Measurements from ENCODE around the gene WDR5. TPM values are rescaled to one million over a fixed set of nuclear protein-coding genes. Genes with fewer than 3 reads are reported as not detected.

Gene WDR5
- total RNA-seq, 1 donor from 2014 or later, result 16.1 TPM

DNA sequence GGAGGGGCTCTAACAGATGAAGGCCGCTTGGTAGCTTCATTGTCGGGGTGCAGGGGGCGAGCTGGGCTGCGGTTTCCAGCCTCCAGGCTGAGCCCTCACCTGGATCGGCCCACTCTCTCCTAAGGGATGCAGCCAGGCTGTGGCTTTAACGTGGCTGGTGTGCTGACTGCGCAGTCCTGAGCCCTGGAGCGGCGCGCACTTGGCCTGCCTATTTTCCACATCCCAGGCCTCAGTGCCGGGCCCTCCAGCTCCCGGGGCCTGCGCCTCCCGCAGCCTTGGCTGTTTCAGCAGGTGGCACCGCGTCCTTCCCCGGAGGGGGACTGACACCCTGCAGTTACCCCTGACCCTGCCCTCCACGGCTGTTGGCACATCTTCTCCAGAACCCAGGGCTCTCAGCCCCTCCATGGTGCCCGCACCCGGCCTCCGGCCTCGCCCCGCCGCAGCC is 27.1 kb downstream of the WDR5 start:
- FAIRE-seq (no peak), DNase-seq (ENCODE audit: low read depth) (no peak)
- Histone ChIP-seq H3K36me3 (ENCODE audit: control insufficient read depth, insufficient read depth, low read length) (peaks cover 10% of the 10 kb centered on the region), H3K4me3 (ENCODE audit: low read depth, low read length) (no peak overlapping the region), H3K27me3 (ENCODE audit: control insufficient read depth, insufficient read depth, low read length) (no peaks in the 10 kb centered on the region)
- no peak for TF ChIP-seq CTCF (IDR thresholded peaks at IDR 0.05; ENCODE audit: insufficient read depth, low read length, severe bottlenecking)

DNA sequence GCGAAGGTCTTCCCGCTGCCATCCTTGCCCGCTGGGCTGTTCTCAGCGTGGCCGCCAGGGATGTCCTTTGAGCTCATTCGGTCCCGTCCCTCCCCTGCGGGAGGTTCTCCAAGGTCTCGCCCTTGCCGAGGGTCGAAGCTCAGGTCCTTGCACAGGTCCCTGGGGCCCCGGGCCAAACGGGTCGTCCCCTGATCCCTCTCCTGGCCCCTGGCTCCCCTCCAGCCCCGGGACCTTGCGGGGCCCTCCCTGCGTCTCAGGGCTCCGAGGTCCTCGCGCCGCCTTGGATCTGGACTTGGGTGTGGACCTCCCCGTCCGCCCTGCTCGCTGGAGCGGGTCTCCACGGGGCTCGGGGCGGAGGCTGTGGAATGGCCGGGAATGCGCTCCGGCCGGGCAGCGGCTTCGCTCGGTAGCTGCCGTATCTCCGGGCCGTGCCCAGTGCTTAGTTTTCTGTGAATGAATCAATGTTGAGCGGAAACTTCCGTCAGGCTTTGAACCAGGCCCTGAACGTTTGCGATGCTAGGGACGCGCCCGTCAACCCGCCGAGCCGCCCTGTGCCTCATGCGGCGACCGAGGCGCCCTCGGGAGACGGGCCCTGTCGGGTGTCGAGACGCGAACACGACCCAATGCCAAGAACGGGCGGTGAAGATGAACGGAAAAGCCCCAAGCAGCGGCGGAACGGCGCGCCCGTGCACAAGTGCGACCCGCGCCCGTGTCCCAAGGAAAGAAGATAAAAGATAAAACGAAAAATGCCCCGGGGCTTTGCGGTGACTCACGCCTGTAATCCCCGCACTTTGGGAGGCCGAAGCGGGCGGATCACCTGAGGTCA is 27.7 kb downstream of the WDR5 start:
- DNase-seq (ENCODE audit: low read depth), result peak; percentile 41
- H3K4me3 ChIP-seq (ENCODE audit: low read depth, low read length), result no peak overlapping the region
- TF ChIP-seq CTCF (IDR thresholded peaks at IDR 0.05; ENCODE audit: insufficient read depth, low read length, severe bottlenecking), result peak; percentile 50
- FAIRE-seq, result no peak
- H3K36me3 ChIP-seq (ENCODE audit: control insufficient read depth, insufficient read depth, low read length), result peaks cover 6% of the 10 kb centered on the region
- H3K27me3 ChIP-seq (ENCODE audit: control insufficient read depth, insufficient read depth, low read length), result no peaks in the 10 kb centered on the region

- Histone ChIP-seq H3K36me3 (ENCODE audit: control insufficient read depth, insufficient read depth, low read length) (no peaks in the 10 kb centered on the region), H3K27me3 (ENCODE audit: control insufficient read depth, insufficient read depth, low read length) (no peaks in the 10 kb centered on the region), H3K4me3 (ENCODE audit: low read depth, low read length) (no peak overlapping the region)
- TF ChIP-seq CTCF (IDR thresholded peaks at IDR 0.05; ENCODE audit: insufficient read depth, low read length, severe bottlenecking), result no peak
- FAIRE-seq (no peak), DNase-seq (ENCODE audit: low read depth) (no peak)
Measured at GRCh38 chr9:134164879-134165278, 29.0 kb downstream of the WDR5 start.

DNA sequence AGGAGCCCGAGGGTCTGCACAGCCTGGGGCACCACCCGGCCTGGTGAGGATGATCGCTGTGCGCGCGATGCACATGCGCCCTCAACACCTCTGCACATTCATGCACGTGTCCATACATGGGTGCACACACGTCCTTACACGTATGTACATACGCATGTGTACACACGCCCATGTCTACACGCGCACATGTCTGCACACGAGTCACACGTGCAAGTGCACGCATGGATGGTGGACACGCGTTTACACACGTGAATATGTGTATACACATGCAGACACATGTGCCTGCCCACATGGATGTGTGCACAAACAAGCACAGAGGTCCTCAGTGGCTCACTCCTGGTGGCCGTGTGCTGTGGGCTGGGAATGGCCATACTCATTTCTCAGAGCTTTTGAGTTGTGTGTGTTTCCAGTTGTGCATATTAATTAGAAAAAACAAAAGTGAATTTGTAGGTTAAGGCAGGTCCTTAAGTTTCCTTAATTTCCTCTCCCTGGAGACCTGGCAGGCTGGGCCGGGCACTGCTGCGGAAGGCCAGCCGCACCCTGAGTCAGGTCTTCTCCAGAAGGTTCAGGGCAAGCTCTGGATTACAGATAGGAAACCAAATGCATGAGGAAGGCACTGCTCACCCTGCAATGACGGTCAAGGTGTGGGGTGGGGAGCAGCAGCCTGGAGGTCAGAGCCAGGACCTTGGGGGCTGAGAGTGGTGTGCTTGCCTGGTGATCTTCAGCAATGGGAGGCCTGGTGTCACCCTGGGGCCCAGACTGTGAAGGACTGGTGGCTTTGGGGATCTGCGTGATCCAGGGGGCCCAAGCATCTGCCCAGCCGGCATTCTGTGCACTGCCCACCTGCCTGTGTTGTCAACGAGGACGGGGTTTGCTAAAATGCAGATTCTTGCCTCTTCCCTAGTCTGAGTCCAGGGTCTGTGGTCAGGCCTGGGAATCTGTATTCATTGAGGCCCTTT is 29.8 kb downstream of the WDR5 start:
- no peak for TF ChIP-seq CTCF (IDR thresholded peaks at IDR 0.05; ENCODE audit: insufficient read depth, low read length, severe bottlenecking)
- FAIRE-seq, result peak; percentile 64
- Histone ChIP-seq H3K4me3 (ENCODE audit: low read depth, low read length) (no peak overlapping the region), H3K36me3 (ENCODE audit: control insufficient read depth, insufficient read depth, low read length) (no peaks in the 10 kb centered on the region), H3K27me3 (ENCODE audit: control insufficient read depth, insufficient read depth, low read length) (no peaks in the 10 kb centered on the region)
- peak; percentile 28 for DNase-seq (ENCODE audit: low read depth)

- no peak for TF ChIP-seq CTCF (IDR thresholded peaks at IDR 0.05; ENCODE audit: insufficient read depth, low read length, severe bottlenecking)
- no peaks in the 10 kb centered on the region for H3K27me3 ChIP-seq (ENCODE audit: control insufficient read depth, insufficient read depth, low read length)
- H3K36me3 ChIP-seq (ENCODE audit: control insufficient read depth, insufficient read depth, low read length), result no peaks in the 10 kb centered on the region
- no peak overlapping the region for H3K4me3 ChIP-seq (ENCODE audit: low read depth, low read length)
- DNase-seq (ENCODE audit: low read depth) (no peak), FAIRE-seq (no peak)
Measured at GRCh38 chr9:134166374-134166773, 30.5 kb downstream of the WDR5 start.
